Left ventricle myocardium inferior (tissue), 1 donor: ENCODE data around the gene CDC42BPB. TPM values are rescaled to one million over a fixed set of nuclear protein-coding genes. Genes with fewer than 3 reads are reported as not detected.

ENCODE experiments used
- DNase-seq: peaks from one replicate; pipeline ENCODE4 v3.0.0-alpha.2; 2020
- H3K27ac ChIP-seq: fragments of 200-600 bp; replicated peaks from 2 replicates; pipeline ENCODE4 v1.8.0; 2021
- H3K27me3 ChIP-seq: fragments of 200-600 bp; 2 replicates; pipeline ENCODE4 v1.8.0; 2021; ENCODE audit warnings: low read depth
- H3K36me3 ChIP-seq: fragments of 200-600 bp; 2 replicates; pipeline ENCODE4 v1.8.0; 2021
- H3K4me1 ChIP-seq: fragments of 200-600 bp; 2 replicates; pipeline ENCODE4 v1.8.0; 2021
- H3K4me3 ChIP-seq: fragments of 200-600 bp; 2 replicates; pipeline ENCODE4 v1.8.0; 2021; ENCODE audit warnings: mild to moderate bottlenecking, moderate library complexity
- H3K9me3 ChIP-seq: fragments of 200-600 bp; replicated peaks from 2 replicates; pipeline ENCODE4 v1.8.0; 2021
- CTCF ChIP-seq: fragments of 200-600 bp; IDR thresholded peaks from 2 replicates; pipeline ENCODE4 v1.8.0; 2021; ENCODE audit warnings: antibody characterized with exemption, mild to moderate bottlenecking, borderline replicate concordance
- intact Hi-C: fragments of 100-400 bp; cut with micrococcal nuclease; formaldehyde crosslinking; loops from one replicate; pipeline ENCODE4 v1.11.0; 2022
- total RNA-seq: library from RNA; stranded (reverse); fragmentation: NEBNext Ultra II Directional; extraction: Animal tissue kit (Norgen Biotek cat#: 25700); gene quantifications from one replicate; pipeline ENCODE4 v1.2.1, GENCODE V29; 2021
- donor health status: DM: no; HTN: yes; CAD: no; lungs with severe emphysema.

The CDC42BPB gene
- total RNA-seq, 1 donor from 2014 or later, result 67.1 TPM

- H3K36me3 ChIP-seq, result peaks cover 100% of the 10 kb centered on the region
- no peak for DNase-seq
- no peak overlapping the region for H3K27ac ChIP-seq
- no peaks in the 10 kb centered on the region for H3K9me3 ChIP-seq
- no peaks in the 10 kb centered on the region for H3K27me3 ChIP-seq
- H3K4me3 ChIP-seq, result no peak overlapping the region
- intact Hi-C loops, result no loop called here
- TF ChIP-seq CTCF, result no peak
- H3K4me1 ChIP-seq, result peaks cover 12% of the 10 kb centered on the region
These were observed 116.5 kb downstream of the CDC42BPB start for GRCh38 chr14:102940729-102941362.

GRCh38 chr14:102939820-102940561, 117.4 kb downstream of the CDC42BPB start:
- peaks cover 100% of the 10 kb centered on the region for H3K36me3 ChIP-seq
- peaks cover 12% of the 10 kb centered on the region for H3K4me1 ChIP-seq
- no peak for DNase-seq
- TF ChIP-seq CTCF, result no peak
- intact Hi-C loops, result no loop called here
- H3K9me3 ChIP-seq, result no peaks in the 10 kb centered on the region
- H3K4me3 ChIP-seq, result no peak overlapping the region
- no peak overlapping the region for H3K27ac ChIP-seq
- H3K27me3 ChIP-seq, result no peaks in the 10 kb centered on the region

GRCh38 chr14:102939329-102939728, 118.0 kb downstream of the CDC42BPB start:
- Histone ChIP-seq H3K27ac (no peak overlapping the region), H3K4me1 (peaks cover 12% of the 10 kb centered on the region), H3K9me3 (no peaks in the 10 kb centered on the region), H3K36me3 (peaks cover 96% of the 10 kb centered on the region), H3K27me3 (no peaks in the 10 kb centered on the region), H3K4me3 (no peak overlapping the region)
- no peak for DNase-seq
- no peak for TF ChIP-seq CTCF
- intact Hi-C loops, result no loop called here

GRCh38 chr14:102938191-102938590, 119.2 kb downstream of the CDC42BPB start:
- no peaks in the 10 kb centered on the region for H3K9me3 ChIP-seq
- peaks cover 96% of the 10 kb centered on the region for H3K36me3 ChIP-seq
- no peak overlapping the region for H3K4me3 ChIP-seq
- no peak for TF ChIP-seq CTCF
- peaks cover 12% of the 10 kb centered on the region for H3K4me1 ChIP-seq
- H3K27me3 ChIP-seq, result no peaks in the 10 kb centered on the region
- intact Hi-C loops, result no loop called here
- DNase-seq, result no peak
- H3K27ac ChIP-seq, result no peak overlapping the region

GRCh38 chr14:102937331-102938175, 119.8 kb downstream of the CDC42BPB start:
- Histone ChIP-seq H3K36me3 (peaks cover 93% of the 10 kb centered on the region), H3K9me3 (no peaks in the 10 kb centered on the region), H3K4me3 (no peak overlapping the region), H3K4me1 (peaks cover 12% of the 10 kb centered on the region), H3K27ac (no peak overlapping the region), H3K27me3 (no peaks in the 10 kb centered on the region)
- intact Hi-C loops, result no loop called here
- no peak for TF ChIP-seq CTCF
- DNase-seq, result no peak
